Neuron (in vitro differentiated cells): Measurements from ENCODE around the gene DCP1B.

Source experiments
- H2AFZ ChIP-seq: one replicate; pipeline ENCODE4 v1.6.1; 2013; ENCODE audit warnings: low read depth, mild to moderate bottlenecking, inconsistent platforms, low read length, moderate library complexity
- H3K27me3 ChIP-seq: one replicate; pipeline ENCODE4 v1.6.1; 2013; ENCODE audit warnings: low read length; ENCODE audit not compliant: insufficient read depth
- H3K36me3 ChIP-seq: one replicate; pipeline ENCODE4 v1.6.1; 2013; ENCODE audit warnings: low read length; ENCODE audit not compliant: insufficient read depth
- H3K4me1 ChIP-seq: one replicate; pipeline ENCODE4 v1.6.1; 2013; ENCODE audit warnings: low read length; ENCODE audit not compliant: insufficient read depth
- H3K4me3 ChIP-seq: 2 replicates; pipeline ENCODE4 v1.5.1; 2013; ENCODE audit warnings: mild to moderate bottlenecking, low read length, moderate library complexity
- H3K9me3 ChIP-seq: one replicate; pipeline ENCODE4 v1.6.1; 2013; ENCODE audit warnings: low read length

The DCP1B gene

GRCh38 chr12:1915082-1915968, 88.9 kb downstream of the DCP1B start:
- Histone ChIP-seq H3K36me3 (no peaks in the 10 kb centered on the region), H2AFZ (no peak overlapping the region), H3K27me3 (peaks cover 3% of the 10 kb centered on the region), H3K9me3 (no peaks in the 10 kb centered on the region), H3K4me1 (peaks cover 4% of the 10 kb centered on the region), H3K4me3 (no peak overlapping the region)

GRCh38 chr12:1914114-1914911, 89.9 kb downstream of the DCP1B start:
- no peaks in the 10 kb centered on the region for H3K9me3 ChIP-seq
- peaks cover 4% of the 10 kb centered on the region for H3K4me1 ChIP-seq
- no peak overlapping the region for H2AFZ ChIP-seq
- no peak overlapping the region for H3K4me3 ChIP-seq
- H3K27me3 ChIP-seq = peaks cover 3% of the 10 kb centered on the region
- no peaks in the 10 kb centered on the region for H3K36me3 ChIP-seq

- Histone ChIP-seq H2AFZ (no peak overlapping the region), H3K4me3 (no peak overlapping the region), H3K4me1 (peaks cover 4% of the 10 kb centered on the region), H3K36me3 (no peaks in the 10 kb centered on the region), H3K9me3 (no peaks in the 10 kb centered on the region), H3K27me3 (peaks cover 3% of the 10 kb centered on the region)
These were observed 90.7 kb downstream of the DCP1B start for GRCh38 chr12:1913377-1914113.

GRCh38 chr12:1912580-1913376, 91.5 kb downstream of the DCP1B start:
- no peak overlapping the region for H3K4me3 ChIP-seq
- H3K36me3 ChIP-seq = no peaks in the 10 kb centered on the region
- peaks cover 4% of the 10 kb centered on the region for H3K4me1 ChIP-seq
- no peaks in the 10 kb centered on the region for H3K9me3 ChIP-seq
- peaks cover 1% of the 10 kb centered on the region for H3K27me3 ChIP-seq
- H2AFZ ChIP-seq = no peak overlapping the region

GRCh38 chr12:1911598-1912575, 92.4 kb downstream of the DCP1B start:
- peaks cover 3% of the 10 kb centered on the region for H3K9me3 ChIP-seq
- no peak overlapping the region for H3K4me3 ChIP-seq
- H2AFZ ChIP-seq = no peak overlapping the region
- no peaks in the 10 kb centered on the region for H3K36me3 ChIP-seq
- H3K4me1 ChIP-seq = peaks cover 4% of the 10 kb centered on the region
- H3K27me3 ChIP-seq = no peaks in the 10 kb centered on the region

- no peaks in the 10 kb centered on the region for H3K27me3 ChIP-seq
- peaks cover 3% of the 10 kb centered on the region for H3K9me3 ChIP-seq
- no peak overlapping the region for H2AFZ ChIP-seq
- H3K36me3 ChIP-seq = no peaks in the 10 kb centered on the region
- H3K4me3 ChIP-seq = no peak overlapping the region
- peaks cover 4% of the 10 kb centered on the region for H3K4me1 ChIP-seq
These were observed 93.8 kb downstream of the DCP1B start for GRCh38 chr12:1910468-1910867.

GRCh38 chr12:1908758-1909157, 95.5 kb downstream of the DCP1B start:
- Histone ChIP-seq H3K9me3 (peaks cover 3% of the 10 kb centered on the region), H3K4me1 (peaks cover under 1% of the 10 kb centered on the region), H3K27me3 (no peaks in the 10 kb centered on the region), H3K4me3 (no peak overlapping the region), H2AFZ (no peak overlapping the region), H3K36me3 (no peaks in the 10 kb centered on the region)

- Histone ChIP-seq H3K36me3 (no peaks in the 10 kb centered on the region), H3K9me3 (peaks cover 3% of the 10 kb centered on the region), H3K4me3 (no peak overlapping the region), H3K27me3 (no peaks in the 10 kb centered on the region), H3K4me1 (no peaks in the 10 kb centered on the region), H2AFZ (no peak overlapping the region)
These were observed 96.3 kb downstream of the DCP1B start for GRCh38 chr12:1907652-1908611.

- H3K9me3 ChIP-seq = peaks cover 3% of the 10 kb centered on the region
These were observed 97.7 kb downstream of the DCP1B start for GRCh38 chr12:1906579-1906978.

GRCh38 chr12:1904875-1905274, 99.4 kb downstream of the DCP1B start:
- H3K4me3 ChIP-seq = no peak overlapping the region

More at GRCh38 chr12:1906579-1906978, 97.7 kb downstream of the DCP1B start:
- Histone ChIP-seq H3K27me3 (no peaks in the 10 kb centered on the region), H2AFZ (no peak overlapping the region), H3K4me3 (no peak overlapping the region), H3K36me3 (no peaks in the 10 kb centered on the region), H3K4me1 (no peaks in the 10 kb centered on the region)

GRCh38 chr12:1896964-1897363, 107.3 kb downstream of the DCP1B start:
- Histone ChIP-seq H3K36me3 (no peaks in the 10 kb centered on the region), H3K4me1 (no peaks in the 10 kb centered on the region), H3K9me3 (no peaks in the 10 kb centered on the region), H2AFZ (no peak overlapping the region), H3K27me3 (no peaks in the 10 kb centered on the region), H3K4me3 (no peak overlapping the region)

More at GRCh38 chr12:1904875-1905274, 99.4 kb downstream of the DCP1B start:
- H2AFZ ChIP-seq = no peak overlapping the region
- no peaks in the 10 kb centered on the region for H3K27me3 ChIP-seq
- H3K36me3 ChIP-seq = no peaks in the 10 kb centered on the region
- peaks cover 3% of the 10 kb centered on the region for H3K9me3 ChIP-seq
- H3K4me1 ChIP-seq = no peaks in the 10 kb centered on the region
